Limb (tissue), 2 donors: ENCODE measurements around the gene LYPLAL1.
A peak's percentile ranks its signal among the peaks of the same experiment; 100 is the strongest.

Experiments used
- DNase-seq, 2 donors: peaks; one replicate each; pipeline ENCODE4 v3.0.0-alpha.2; 2016; ENCODE audit errors: extremely low spot score in 2 of 2

LYPLAL1 gene

DNA sequence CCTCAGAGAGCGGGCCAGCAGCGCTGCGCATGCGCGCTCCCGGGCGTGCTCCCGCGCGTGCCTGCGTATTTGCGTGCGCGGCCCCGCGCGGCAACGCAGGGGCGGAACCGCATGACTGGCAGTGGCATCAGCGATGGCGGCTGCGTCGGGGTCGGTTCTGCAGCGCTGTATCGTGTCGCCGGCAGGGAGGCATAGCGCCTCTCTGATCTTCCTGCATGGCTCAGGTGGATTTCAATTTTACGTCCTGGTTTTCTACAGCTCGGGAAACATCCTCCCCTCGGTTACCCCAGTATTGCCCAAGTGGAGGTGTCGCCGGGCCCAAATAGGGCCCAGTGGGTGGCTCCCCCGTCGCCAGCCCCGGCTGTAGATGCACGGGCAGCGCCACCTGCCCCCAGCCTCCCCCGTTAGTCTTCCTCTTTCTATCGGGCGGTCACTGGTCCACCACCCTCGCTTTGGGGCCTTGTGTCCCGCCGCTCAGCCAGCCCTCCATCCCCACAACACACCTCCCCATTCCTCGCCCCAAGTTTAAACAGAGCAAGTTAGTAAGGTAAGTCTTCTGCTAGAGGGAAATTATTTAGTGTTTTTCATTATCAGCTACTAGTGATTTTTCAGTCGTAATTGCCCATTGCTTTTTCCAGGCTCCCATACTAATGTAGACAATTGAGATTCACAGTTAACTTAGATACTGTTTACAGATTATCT is at the start of gene LYPLAL1:
Gene LYPLAL1 (plus strand): TSS at position 121 of the 702 bp plus-strand sequence. CDS start 13 bp downstream, at position 134.
- peak; percentile 92 to 93 for DNase-seq

GRCh38 chr1:219124163-219124562 is 49.5 kb upstream of the LYPLAL1 start:
- DNase-seq, result no peak

DNA sequence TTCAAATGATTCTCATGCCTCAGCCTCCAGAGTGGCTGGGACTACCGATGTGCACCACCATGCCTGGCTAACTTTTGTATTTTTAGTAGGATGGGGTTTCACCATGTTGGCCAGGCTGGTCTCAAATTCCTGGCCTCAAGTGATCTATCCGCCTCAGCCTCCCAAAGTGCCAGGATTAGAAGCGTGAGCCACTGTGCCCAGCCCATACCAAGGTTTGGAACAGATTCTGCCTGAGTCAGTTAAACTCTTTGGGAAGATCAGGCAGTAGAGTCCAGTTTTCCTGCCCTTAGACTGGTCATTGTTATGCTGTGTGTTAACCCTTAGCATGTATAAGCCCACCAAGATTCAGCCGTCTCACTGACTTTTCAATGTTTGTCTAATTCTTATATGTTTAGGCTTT is 48.3 kb upstream of the LYPLAL1 start:
- no peak for DNase-seq

DNA sequence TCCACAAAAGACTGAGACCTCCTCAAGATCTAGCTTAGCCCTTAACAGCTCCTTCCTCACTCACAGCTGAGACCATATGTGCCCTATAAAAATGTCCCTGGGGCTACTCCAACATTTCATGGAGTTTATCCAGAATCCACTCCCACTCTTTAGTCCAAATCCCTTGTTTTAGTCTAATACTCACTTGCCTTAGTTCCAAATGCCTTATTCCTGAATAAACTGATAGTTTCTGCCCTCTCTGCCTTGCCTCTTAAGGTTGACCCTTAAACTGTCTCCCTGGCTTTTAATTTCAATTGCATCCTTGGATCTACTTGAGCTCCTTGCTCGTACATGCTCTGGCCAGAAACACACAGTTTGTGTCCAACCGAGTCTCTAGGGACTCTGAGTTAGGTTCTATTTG is 47.3 kb upstream of the LYPLAL1 start:
- no peak for DNase-seq

DNA sequence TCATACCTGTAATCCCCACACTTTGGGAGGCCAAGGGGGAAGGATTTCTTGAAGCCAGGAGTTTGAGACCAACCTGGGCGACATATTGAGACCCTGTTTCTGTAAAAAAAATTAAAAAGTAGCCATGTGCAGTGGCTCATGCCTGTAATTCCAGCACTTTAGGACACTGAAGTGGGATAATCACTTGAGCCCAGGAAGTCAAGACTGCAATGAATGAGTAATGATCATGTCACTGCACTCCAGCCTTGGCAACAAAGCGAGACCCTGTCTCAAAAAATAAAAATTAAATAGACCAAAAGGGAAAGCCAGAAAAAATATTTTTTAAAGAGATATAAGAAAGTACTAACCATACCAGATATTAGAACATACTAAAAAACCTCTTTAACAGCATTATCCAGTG is 44.7 kb upstream of the LYPLAL1 start:
- no peak for DNase-seq

DNA sequence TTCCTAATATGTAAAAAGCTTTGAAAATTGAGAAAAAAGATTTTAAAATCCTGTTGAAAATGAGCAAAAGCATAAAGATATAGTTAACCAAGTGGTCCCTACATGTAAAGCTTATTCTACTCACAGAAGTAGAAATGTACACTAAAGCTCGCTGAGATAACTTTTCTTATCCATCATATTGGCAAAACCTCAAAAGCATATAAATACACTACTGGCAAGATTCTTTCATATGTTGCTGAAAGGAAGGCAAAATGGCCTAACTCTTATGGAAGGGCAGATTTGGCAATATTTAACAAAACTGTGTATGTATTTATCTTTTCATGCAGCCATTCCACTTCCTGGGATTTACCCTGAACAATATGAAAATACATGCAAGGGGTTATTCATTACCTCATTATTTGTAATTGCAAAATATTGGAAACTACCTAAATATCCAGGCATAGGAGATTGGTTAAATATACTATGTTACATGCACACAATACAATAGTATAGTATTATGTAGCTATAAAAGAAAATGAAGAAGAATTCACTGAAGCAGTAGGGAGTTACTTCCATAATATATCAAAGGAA is 43.2 kb upstream of the LYPLAL1 start:
- no peak for DNase-seq

- DNase-seq, result no peak
These were observed 40.7 kb upstream of the LYPLAL1 start for GRCh38 chr1:219132939-219133338.

DNA sequence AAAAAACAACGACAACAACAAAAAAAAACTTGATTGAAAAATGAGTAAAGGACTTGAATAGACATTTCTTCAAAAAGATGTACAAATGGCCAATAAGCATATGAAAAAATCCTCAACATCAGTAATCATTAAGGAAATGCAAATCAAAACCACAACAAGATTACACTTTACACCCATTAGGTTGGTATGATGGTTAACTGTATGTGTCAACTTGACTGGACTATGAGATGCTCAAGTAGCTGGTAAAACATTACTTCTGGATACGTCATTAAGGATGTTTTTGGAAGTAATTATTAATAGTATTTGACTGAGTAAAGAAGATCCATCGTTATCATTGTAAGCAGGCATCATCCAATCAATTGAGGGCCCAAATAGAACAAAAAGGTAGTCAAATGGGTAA is 34.9 kb upstream of the LYPLAL1 start:
- no peak for DNase-seq

- no peak for DNase-seq
These were observed 33.3 kb upstream of the LYPLAL1 start for GRCh38 chr1:219140303-219140877.

DNA sequence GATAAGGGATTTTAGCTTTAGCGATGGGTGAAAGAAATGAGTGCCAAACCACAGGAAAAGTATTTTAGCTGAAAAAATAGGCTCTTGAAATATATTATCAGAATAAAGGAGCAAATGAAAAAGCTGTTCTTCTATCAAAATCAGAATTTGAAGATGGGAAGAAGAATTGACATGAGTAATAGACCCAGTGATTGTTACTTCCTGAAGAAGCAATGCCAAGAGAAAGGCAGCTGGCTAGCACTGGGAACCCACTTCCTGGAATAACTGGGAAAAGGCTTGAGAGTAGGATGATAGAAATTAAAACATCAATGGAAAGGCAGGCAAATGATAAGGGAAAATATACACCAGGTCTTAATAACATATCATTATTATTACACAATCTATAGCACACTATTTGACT is 29.9 kb upstream of the LYPLAL1 start:
- no peak for DNase-seq

GRCh38 chr1:219144658-219145315 is 28.9 kb upstream of the LYPLAL1 start:
- no peak for DNase-seq

DNA sequence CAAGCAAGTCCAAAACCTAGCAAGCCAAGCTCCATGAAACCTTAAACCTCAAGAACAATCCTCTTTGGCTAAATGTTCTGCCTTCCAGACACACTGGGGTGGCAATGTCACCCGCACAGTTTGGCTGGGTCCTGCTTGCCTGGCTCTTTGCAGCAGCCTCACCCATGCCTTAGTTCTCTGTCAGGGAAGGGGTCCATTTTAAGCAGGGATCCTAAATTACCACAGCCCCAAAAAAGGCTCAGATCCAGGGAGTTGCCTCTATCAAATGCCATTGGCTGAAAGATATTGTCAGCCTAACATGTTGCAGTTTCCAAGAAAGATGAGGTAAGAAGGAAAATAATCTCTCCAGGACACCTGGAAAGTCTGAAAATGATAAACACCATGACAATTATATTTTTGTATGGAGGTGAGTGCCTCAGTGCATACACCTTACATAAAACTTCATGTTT is 26.1 kb upstream of the LYPLAL1 start:
- DNase-seq, result no peak

DNA sequence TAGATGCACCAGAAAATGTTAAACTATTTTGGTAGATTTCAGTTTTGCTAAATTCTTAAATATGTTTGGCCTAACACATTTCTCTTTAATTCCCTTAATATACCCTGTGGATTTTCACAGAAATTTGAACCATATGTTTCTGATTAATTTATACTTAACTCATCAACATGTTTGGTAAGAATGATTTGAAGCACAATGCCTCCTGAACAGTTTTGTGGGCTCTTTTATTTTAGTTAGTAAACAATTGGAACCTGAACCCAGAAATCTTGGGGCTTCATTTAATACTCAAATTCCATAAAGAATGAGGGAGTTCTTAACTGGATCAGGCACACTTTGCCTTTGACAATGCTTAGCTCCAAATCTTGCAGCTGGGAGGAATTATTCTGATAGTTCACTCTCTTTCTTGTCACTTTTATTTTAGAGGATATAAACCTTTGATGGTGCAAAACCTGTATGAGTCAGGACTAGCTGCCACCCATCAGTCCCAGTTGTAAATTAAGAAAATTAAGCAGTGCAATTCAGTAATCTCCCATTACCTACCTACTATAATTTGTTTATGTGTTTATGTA is 24.6 kb upstream of the LYPLAL1 start:
- DNase-seq, result no peak

- DNase-seq, result no peak
These were observed 23.7 kb upstream of the LYPLAL1 start for GRCh38 chr1:219149953-219150352.

DNA sequence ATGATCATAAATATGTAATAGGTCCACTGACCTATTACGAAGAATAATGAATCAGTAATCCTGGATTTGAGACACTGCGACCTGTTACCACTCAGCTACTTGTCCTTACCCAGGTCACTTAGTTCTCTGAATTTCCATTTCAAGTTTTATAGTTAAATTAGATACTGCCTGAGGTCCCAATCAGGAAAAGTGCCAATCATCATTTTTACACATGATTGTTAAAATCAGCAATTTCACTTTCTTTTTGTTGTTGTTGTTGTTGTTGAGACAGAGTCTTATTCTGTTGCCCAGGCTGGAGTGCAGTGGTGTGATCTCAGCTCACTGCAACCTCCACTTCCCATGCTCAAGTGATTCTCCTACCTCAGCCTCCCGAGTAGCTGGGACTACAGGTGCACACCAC is 22.8 kb upstream of the LYPLAL1 start:
- DNase-seq, result no peak

GRCh38 chr1:219151467-219151866 is 22.2 kb upstream of the LYPLAL1 start:
- no peak for DNase-seq

DNA sequence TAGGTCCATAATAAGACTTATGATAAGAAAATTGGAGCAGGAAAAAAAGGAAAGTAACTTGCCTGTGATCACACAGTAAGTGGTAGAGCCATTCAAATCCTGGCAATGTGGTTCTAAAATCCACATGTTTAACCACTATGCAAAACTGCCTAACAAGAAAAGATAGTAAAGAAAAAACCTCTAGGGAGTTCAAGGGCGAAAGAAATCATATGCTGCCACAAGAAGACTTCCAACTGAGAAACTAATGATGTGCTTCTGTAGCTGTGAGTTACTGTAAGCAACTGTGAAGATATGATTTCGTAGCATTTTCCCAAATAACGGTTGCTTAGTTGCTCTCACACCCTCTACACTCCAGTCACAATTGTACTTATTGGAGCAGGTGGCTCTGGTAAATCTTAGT is 20.9 kb upstream of the LYPLAL1 start:
- no peak for DNase-seq

DNA sequence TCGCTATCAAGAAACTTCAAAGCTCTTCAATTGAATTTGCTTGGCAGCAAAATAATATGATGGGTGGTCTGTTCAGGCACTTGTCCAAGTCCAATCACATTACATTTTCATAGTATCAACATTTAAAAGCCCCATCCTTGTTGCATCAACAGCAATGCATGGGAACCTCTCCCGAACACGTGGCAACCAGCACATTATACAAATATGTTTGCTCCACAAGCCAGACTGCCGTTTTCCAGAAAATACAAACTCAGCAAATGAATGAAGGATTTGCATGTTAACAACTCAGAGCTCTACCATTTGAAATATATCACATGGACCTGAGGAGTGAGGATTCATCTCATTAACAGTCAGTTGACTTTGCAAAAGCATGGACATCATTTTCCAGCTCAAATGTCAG is 20.0 kb upstream of the LYPLAL1 start:
- DNase-seq, result no peak

DNA sequence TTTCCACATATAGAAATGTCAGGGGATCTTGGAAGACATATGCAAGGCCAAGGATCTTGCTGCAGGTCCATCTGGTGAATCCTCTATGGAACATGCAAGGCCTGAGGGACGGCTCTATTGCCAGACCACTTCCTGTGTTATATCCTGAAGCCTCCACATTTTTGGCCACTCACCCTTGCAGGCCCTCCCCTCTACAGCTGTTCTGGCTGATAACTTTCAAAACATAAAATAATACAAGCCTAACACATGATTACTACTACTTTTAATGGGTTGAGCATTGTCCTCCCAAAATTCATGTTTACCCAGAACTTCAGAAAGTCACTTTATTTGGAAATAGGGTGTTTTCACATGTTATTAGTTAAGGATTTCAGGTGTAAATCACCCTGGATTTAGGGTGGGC is 18.5 kb upstream of the LYPLAL1 start:
- DNase-seq, result no peak

GRCh38 chr1:219159946-219160645 is 13.6 kb upstream of the LYPLAL1 start:
- no peak for DNase-seq

GRCh38 chr1:219160967-219161366 is 12.7 kb upstream of the LYPLAL1 start:
- DNase-seq, result peak in 1 of 2 donors; percentile 38

DNA sequence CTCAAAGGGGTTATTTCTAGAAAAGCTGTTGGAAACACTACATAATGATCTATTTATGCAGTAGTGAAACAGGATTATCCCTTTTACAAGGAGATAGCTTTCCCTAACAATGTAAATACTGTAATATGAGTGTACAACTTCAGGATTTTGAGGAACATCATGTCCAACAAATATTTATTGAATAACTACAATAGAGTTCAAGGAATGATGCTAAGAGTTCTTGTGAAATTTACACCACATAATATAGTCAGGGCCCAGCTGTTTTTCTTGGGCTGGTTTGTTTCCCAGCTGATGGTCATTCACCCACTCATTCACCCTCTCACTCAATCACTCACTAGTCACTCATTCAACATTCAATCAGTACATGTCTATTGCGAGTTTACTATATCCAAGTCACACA is 12.3 kb upstream of the LYPLAL1 start:
- no peak for DNase-seq
